Measurements from ENCODE around the gene CTNNA3. TPM values are rescaled to one million over a fixed set of nuclear protein-coding genes. Genes with fewer than 3 reads are reported as not detected.

The CTNNA3 gene
- total RNA-seq, 1 experiment from 2014 or later = 0.20 TPM

DNA sequence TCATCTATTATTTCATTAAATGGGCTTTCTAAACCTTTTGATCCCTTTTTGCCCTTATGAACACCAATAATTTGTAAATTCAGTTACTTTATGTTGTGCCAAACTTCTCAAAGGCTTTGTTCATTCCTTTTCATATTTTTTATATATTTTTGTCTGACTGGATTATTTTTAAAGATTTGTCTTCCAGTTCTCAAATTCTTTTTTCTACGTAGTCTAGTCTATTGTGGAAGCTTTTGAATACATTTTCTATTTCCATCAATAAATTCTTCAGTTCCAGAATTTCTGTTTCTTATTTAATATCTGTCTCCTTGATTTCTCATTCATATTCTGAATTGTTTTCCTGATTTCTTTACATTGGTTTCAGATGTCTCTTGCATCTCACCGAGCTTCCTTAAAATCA is 108.2 kb downstream of the CTNNA3 start:
- Mint-ChIP-seq H3K4me1 (ENCODE audit: low read depth, unreplicated experiment) (no peaks in the 10 kb centered on the region), H3K36me3 (ENCODE audit: insufficient read depth, unreplicated experiment) (no peaks in the 10 kb centered on the region), H3K27ac (ENCODE audit: unreplicated experiment) (no peak overlapping the region), H3K27me3 (ENCODE audit: insufficient read depth, unreplicated experiment) (no peaks in the 10 kb centered on the region), H3K4me3 (ENCODE audit: unreplicated experiment) (no peak overlapping the region), H3K9me3 (ENCODE audit: unreplicated experiment) (peaks cover 49% of the 10 kb centered on the region)
- BruUV-seq (replicated peaks) = no TSS peak
- no peaks in the 10 kb centered on the region for H3K36me3 ChIP-seq (ENCODE audit: control insufficient read depth, insufficient read depth, low read length)
- TF ChIP-seq CTCF (IDR thresholded peaks at IDR 0.05; ENCODE audit: insufficient read depth in 1 of 2, low read depth in 1 of 2, low read length in 1 of 2, severe bottlenecking in 1 of 2, unreplicated experiment in 1 of 2) = no peak
- H3K4me3 ChIP-seq (ENCODE audit: low read depth, low read length) = no peak overlapping the region
- no peaks in the 10 kb centered on the region for H3K4me1 ChIP-seq
- H3K27me3 ChIP-seq (replicated peaks; ENCODE audit: control insufficient read depth, insufficient read depth, low read length) = no peaks in the 10 kb centered on the region
- DNase-seq = no peak
- POLR2A ChIA-PET = no interaction called here
- H3K9me3 ChIP-seq = no peaks in the 10 kb centered on the region; the same call in 1 of the 2 replicates
- CTCF ChIA-PET = no interaction called here
- intact Hi-C loops (cut with micrococcal nuclease; ENCODE audit: unreplicated experiment) = no loop called here

DNA sequence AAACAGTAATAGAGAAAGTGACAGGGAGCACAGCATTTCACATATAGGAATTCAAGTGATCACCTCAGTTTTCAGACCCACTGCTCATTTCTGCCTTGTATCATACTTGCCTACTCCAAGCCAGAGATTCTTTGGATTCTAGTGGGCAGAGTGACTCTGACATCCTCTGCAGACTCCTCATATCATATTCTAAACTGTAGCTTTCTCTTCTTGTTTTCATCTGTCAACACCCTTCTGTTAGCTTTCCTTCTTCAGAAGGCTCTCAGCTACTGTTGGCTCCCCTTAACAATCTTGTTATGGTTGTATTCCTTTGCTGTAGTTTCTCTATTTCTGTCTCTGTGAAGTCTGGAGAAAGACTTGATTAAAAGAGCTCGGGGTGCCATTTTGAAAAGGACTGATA is 120.5 kb downstream of the CTNNA3 start:
- H3K36me3 Mint-ChIP-seq (ENCODE audit: insufficient read depth, unreplicated experiment) = no peaks in the 10 kb centered on the region
- H3K4me3 Mint-ChIP-seq (ENCODE audit: unreplicated experiment) = no peak overlapping the region
- H3K9me3 ChIP-seq = no peaks in the 10 kb centered on the region
- H3K4me3 ChIP-seq (ENCODE audit: low read depth, low read length) = no peak overlapping the region
- H3K36me3 ChIP-seq (ENCODE audit: control insufficient read depth, insufficient read depth, low read length) = no peaks in the 10 kb centered on the region
- H3K27me3 ChIP-seq (replicated peaks; ENCODE audit: control insufficient read depth, insufficient read depth, low read length) = no peaks in the 10 kb centered on the region
- no peaks in the 10 kb centered on the region for H3K4me1 ChIP-seq
- H3K27me3 Mint-ChIP-seq (ENCODE audit: insufficient read depth, unreplicated experiment) = peaks cover 4% of the 10 kb centered on the region
- no peak for DNase-seq
- H3K9me3 Mint-ChIP-seq (ENCODE audit: unreplicated experiment) = no peaks in the 10 kb centered on the region
- H3K27ac Mint-ChIP-seq (ENCODE audit: unreplicated experiment) = no peak overlapping the region
- no peaks in the 10 kb centered on the region for H3K4me1 Mint-ChIP-seq (ENCODE audit: low read depth, unreplicated experiment)
- intact Hi-C loops (cut with micrococcal nuclease; ENCODE audit: unreplicated experiment) = no loop called here
- ChIA-PET CTCF (no interaction called here), POLR2A (no interaction called here)
- no peak for TF ChIP-seq CTCF (IDR thresholded peaks at IDR 0.05; ENCODE audit: insufficient read depth in 1 of 2, low read depth in 1 of 2, low read length in 1 of 2, severe bottlenecking in 1 of 2, unreplicated experiment in 1 of 2)
- no TSS peak for BruUV-seq (replicated peaks)

- H3K4me1 ChIP-seq = no peaks in the 10 kb centered on the region
- peaks cover 10% of the 10 kb centered on the region for H3K27me3 Mint-ChIP-seq (ENCODE audit: insufficient read depth, unreplicated experiment)
- ChIA-PET POLR2A (no interaction called here), CTCF (no interaction called here)
- no peak overlapping the region for H3K4me3 ChIP-seq (ENCODE audit: low read depth, low read length)
- H3K9me3 Mint-ChIP-seq (ENCODE audit: unreplicated experiment) = no peaks in the 10 kb centered on the region
- H3K9me3 ChIP-seq = no peaks in the 10 kb centered on the region
- H3K36me3 Mint-ChIP-seq (ENCODE audit: insufficient read depth, unreplicated experiment) = no peaks in the 10 kb centered on the region
- no peak overlapping the region for H3K27ac Mint-ChIP-seq (ENCODE audit: unreplicated experiment)
- intact Hi-C loops (cut with micrococcal nuclease; ENCODE audit: unreplicated experiment) = no loop called here
- no peak for TF ChIP-seq CTCF (IDR thresholded peaks at IDR 0.05; ENCODE audit: insufficient read depth in 1 of 2, low read depth in 1 of 2, low read length in 1 of 2, severe bottlenecking in 1 of 2, unreplicated experiment in 1 of 2)
- no peaks in the 10 kb centered on the region for H3K36me3 ChIP-seq (ENCODE audit: control insufficient read depth, insufficient read depth, low read length)
- no peaks in the 10 kb centered on the region for H3K4me1 Mint-ChIP-seq (ENCODE audit: low read depth, unreplicated experiment)
- no peak overlapping the region for H3K4me3 Mint-ChIP-seq (ENCODE audit: unreplicated experiment)
- DNase-seq = no peak
- no peaks in the 10 kb centered on the region for H3K27me3 ChIP-seq (replicated peaks; ENCODE audit: control insufficient read depth, insufficient read depth, low read length)
- no TSS peak for BruUV-seq (replicated peaks)
Observed at GRCh38 chr10:67573484-67573883, 122.5 kb downstream of the CTNNA3 start.

Data from Caco-2 (cell line).